ENCODE results near the gene ADGRL1.
A peak's percentile ranks its signal among the peaks of the same experiment; 100 is the strongest.
"Not testable (repeated sequence)": the region's sequence is repeated elsewhere in the genome, so short reads cannot be mapped to it uniquely, and the experiment has no call there.

The ADGRL1 gene

GRCh38 chr19:14243718-14244117 is 37.7 kb upstream of the ADGRL1 start:
- H2BK5ac ChIP-seq (ENCODE audit: low read length) = not testable (repeated sequence)
- WGBS, 2 donors (ENCODE audit: extremely low coverage in 2 of 2, insufficient read length in 2 of 2, insufficient replicate concordance in 1 of 2) = no CpG with 5 or more reads among the region's 12 CpGs

GRCh38 chr19:14237014-14237941 is 31.3 kb upstream of the ADGRL1 start:
- no peak for DNase-seq (ENCODE audit: low spot score)
- no peak overlapping the region for H2AFZ ChIP-seq (ENCODE audit: low read length)
- H2BK15ac ChIP-seq (ENCODE audit: low read length) = no peak overlapping the region
- no CpG with 5 or more reads among the region's 5 CpGs for WGBS, 2 donors (ENCODE audit: extremely low coverage in 2 of 2, insufficient read length in 2 of 2, insufficient replicate concordance in 1 of 2)
- H3K9me3 ChIP-seq (replicated peaks in 1 of 2; ENCODE audit: control insufficient read depth in 2 of 2, insufficient read depth in 1 of 2, low read depth in 1 of 2, low read length in 2 of 2) = peaks cover 0 to 2% of the 10 kb centered on the region in 2 donors
- H3K23ac ChIP-seq (ENCODE audit: low read depth, low read length, poor library complexity) = no peak overlapping the region
- no peak overlapping the region for H2AK5ac ChIP-seq (ENCODE audit: low read depth, low read length)
- H3K79me1 ChIP-seq (ENCODE audit: low read depth, low read length) = no peaks in the 10 kb centered on the region
- no peak overlapping the region for H4K91ac ChIP-seq (ENCODE audit: low read depth, low read length, poor library complexity)
- H3K4me1 ChIP-seq (ENCODE audit: control insufficient read depth in 2 of 2, insufficient read depth in 1 of 2, low read depth in 1 of 2, low read length in 2 of 2) = no peaks in the 10 kb centered on the region
- H3K36me3 ChIP-seq (replicated peaks in 1 of 2; ENCODE audit: control insufficient read depth in 2 of 2, insufficient read depth in 2 of 2, low read length in 2 of 2) = no peaks in the 10 kb centered on the region
- H4K8ac ChIP-seq (ENCODE audit: low read depth, low read length) = no peak overlapping the region
- H3K4ac ChIP-seq (ENCODE audit: low read length) = no peak overlapping the region
- H3K14ac ChIP-seq (ENCODE audit: low read length) = no peak overlapping the region
- H2BK12ac ChIP-seq (ENCODE audit: low read length) = no peak overlapping the region
- H2BK120ac ChIP-seq (ENCODE audit: low read depth, low read length) = no peak overlapping the region
- H3K9ac ChIP-seq (ENCODE audit: low read depth, low read length, poor library complexity) = no peak overlapping the region
- H3K27me3 ChIP-seq (ENCODE audit: control insufficient read depth in 3 of 3, insufficient read depth in 3 of 3, low read depth in 1 of 3, low read length in 3 of 3) = no peaks in the 10 kb centered on the region
- no peak overlapping the region for H2BK5ac ChIP-seq (ENCODE audit: low read length)
- H3K4me2 ChIP-seq (ENCODE audit: insufficient read depth, low read length, poor library complexity, severe bottlenecking) = no peak overlapping the region
- H3K18ac ChIP-seq (ENCODE audit: low read length) = no peak overlapping the region
- H3K27ac ChIP-seq (replicated peaks; ENCODE audit: low read length) = no peak overlapping the region
- H3K4me3 ChIP-seq (ENCODE audit: low read length in 2 of 2) = no peak overlapping the region

More at GRCh38 chr19:14243718-14244117, 37.7 kb upstream of the ADGRL1 start:
- H3K4me2 ChIP-seq (ENCODE audit: insufficient read depth, low read length, poor library complexity, severe bottlenecking); H4K8ac ChIP-seq (ENCODE audit: low read depth, low read length); H2BK120ac ChIP-seq (ENCODE audit: low read depth, low read length); H4K91ac ChIP-seq (ENCODE audit: low read depth, low read length, poor library complexity); H2BK15ac ChIP-seq (ENCODE audit: low read length); H3K4me1 ChIP-seq (ENCODE audit: control insufficient read depth in 2 of 2, insufficient read depth in 1 of 2, low read depth in 1 of 2, low read length in 2 of 2); DNase-seq (ENCODE audit: low spot score); H3K14ac ChIP-seq (ENCODE audit: low read length); H2AK5ac ChIP-seq (ENCODE audit: low read depth, low read length); H2AFZ ChIP-seq (ENCODE audit: low read length); H3K36me3 ChIP-seq (replicated peaks in 1 of 2; ENCODE audit: control insufficient read depth in 2 of 2, insufficient read depth in 2 of 2, low read length in 2 of 2); H3K27ac ChIP-seq (replicated peaks; ENCODE audit: low read length); H3K79me1 ChIP-seq (ENCODE audit: low read depth, low read length); H3K9me3 ChIP-seq (replicated peaks in 1 of 2; ENCODE audit: control insufficient read depth in 2 of 2, insufficient read depth in 1 of 2, low read depth in 1 of 2, low read length in 2 of 2); H3K27me3 ChIP-seq (ENCODE audit: control insufficient read depth in 3 of 3, insufficient read depth in 3 of 3, low read depth in 1 of 3, low read length in 3 of 3); H3K4me3 ChIP-seq (ENCODE audit: low read length in 2 of 2); H3K23ac ChIP-seq (ENCODE audit: low read depth, low read length, poor library complexity): not testable (repeated sequence)
- H2BK12ac ChIP-seq (ENCODE audit: low read length) = peak overlapping the region; percentile 4
- H3K18ac ChIP-seq (ENCODE audit: low read length) = peak overlapping the region; percentile 23
- H3K4ac ChIP-seq (ENCODE audit: low read length) = peak overlapping the region; percentile 13
- H3K9ac ChIP-seq (ENCODE audit: low read depth, low read length, poor library complexity) = peak overlapping the region; percentile 9

GRCh38 chr19:14232945-14233344 is 27.0 kb upstream of the ADGRL1 start:
- not testable (repeated sequence) for H3K9ac ChIP-seq (ENCODE audit: low read depth, low read length, poor library complexity); H3K23ac ChIP-seq (ENCODE audit: low read depth, low read length, poor library complexity); H3K4ac ChIP-seq (ENCODE audit: low read length); H3K9me3 ChIP-seq (replicated peaks in 1 of 2; ENCODE audit: control insufficient read depth in 2 of 2, insufficient read depth in 1 of 2, low read depth in 1 of 2, low read length in 2 of 2); H3K4me1 ChIP-seq (ENCODE audit: control insufficient read depth in 2 of 2, insufficient read depth in 1 of 2, low read depth in 1 of 2, low read length in 2 of 2); H2BK120ac ChIP-seq (ENCODE audit: low read depth, low read length); H3K27ac ChIP-seq (replicated peaks; ENCODE audit: low read length); DNase-seq (ENCODE audit: low spot score); H3K79me1 ChIP-seq (ENCODE audit: low read depth, low read length); H3K18ac ChIP-seq (ENCODE audit: low read length); H2BK5ac ChIP-seq (ENCODE audit: low read length); H3K4me2 ChIP-seq (ENCODE audit: insufficient read depth, low read length, poor library complexity, severe bottlenecking); H4K91ac ChIP-seq (ENCODE audit: low read depth, low read length, poor library complexity); H3K14ac ChIP-seq (ENCODE audit: low read length); H3K4me3 ChIP-seq (ENCODE audit: low read length in 2 of 2); H2AK5ac ChIP-seq (ENCODE audit: low read depth, low read length); H3K27me3 ChIP-seq (ENCODE audit: control insufficient read depth in 3 of 3, insufficient read depth in 3 of 3, low read depth in 1 of 3, low read length in 3 of 3); H3K36me3 ChIP-seq (replicated peaks in 1 of 2; ENCODE audit: control insufficient read depth in 2 of 2, insufficient read depth in 2 of 2, low read length in 2 of 2); H2BK12ac ChIP-seq (ENCODE audit: low read length); H2AFZ ChIP-seq (ENCODE audit: low read length); H2BK15ac ChIP-seq (ENCODE audit: low read length); H4K8ac ChIP-seq (ENCODE audit: low read depth, low read length)
- no CpG with 5 or more reads among the region's 4 CpGs for WGBS, 2 donors (ENCODE audit: extremely low coverage in 2 of 2, insufficient read length in 2 of 2, insufficient replicate concordance in 1 of 2)

- H3K23ac ChIP-seq (ENCODE audit: low read depth, low read length, poor library complexity); H3K9ac ChIP-seq (ENCODE audit: low read depth, low read length, poor library complexity); H2BK5ac ChIP-seq (ENCODE audit: low read length); H3K4me2 ChIP-seq (ENCODE audit: insufficient read depth, low read length, poor library complexity, severe bottlenecking); H2AFZ ChIP-seq (ENCODE audit: low read length); H2AK5ac ChIP-seq (ENCODE audit: low read depth, low read length); H3K27ac ChIP-seq (replicated peaks; ENCODE audit: low read length); H3K14ac ChIP-seq (ENCODE audit: low read length); DNase-seq (ENCODE audit: low spot score); H2BK15ac ChIP-seq (ENCODE audit: low read length); H2BK12ac ChIP-seq (ENCODE audit: low read length); H4K91ac ChIP-seq (ENCODE audit: low read depth, low read length, poor library complexity); H2BK120ac ChIP-seq (ENCODE audit: low read depth, low read length); H3K9me3 ChIP-seq (replicated peaks in 1 of 2; ENCODE audit: control insufficient read depth in 2 of 2, insufficient read depth in 1 of 2, low read depth in 1 of 2, low read length in 2 of 2); H4K8ac ChIP-seq (ENCODE audit: low read depth, low read length); H3K36me3 ChIP-seq (replicated peaks in 1 of 2; ENCODE audit: control insufficient read depth in 2 of 2, insufficient read depth in 2 of 2, low read length in 2 of 2); H3K4ac ChIP-seq (ENCODE audit: low read length); H3K4me1 ChIP-seq (ENCODE audit: control insufficient read depth in 2 of 2, insufficient read depth in 1 of 2, low read depth in 1 of 2, low read length in 2 of 2); H3K18ac ChIP-seq (ENCODE audit: low read length); H3K79me1 ChIP-seq (ENCODE audit: low read depth, low read length); H3K27me3 ChIP-seq (ENCODE audit: control insufficient read depth in 3 of 3, insufficient read depth in 3 of 3, low read depth in 1 of 3, low read length in 3 of 3); H3K4me3 ChIP-seq (ENCODE audit: low read length in 2 of 2): not testable (repeated sequence)
- WGBS, 2 donors (ENCODE audit: extremely low coverage in 2 of 2, insufficient read length in 2 of 2, insufficient replicate concordance in 1 of 2) = no CpG with 5 or more reads among the region's 17 CpGs
These were observed 22.6 kb upstream of the ADGRL1 start for GRCh38 chr19:14228446-14229071.
